HG03060 (cell line): ENCODE measurements around the gene RFXANK.
"Not testable (repeated sequence)": the region's sequence is repeated elsewhere in the genome, so short reads cannot be mapped to it uniquely, and the experiment has no call there.

Experiments used
- ATAC-seq: cut with Tn5 transposase; IDR thresholded peaks from one replicate; pipeline ENCODE4 v1.9.1; 2021; ENCODE audit warnings: low read depth, moderate number of reproducible peaks; ENCODE audit not compliant: unreplicated experiment

The RFXANK gene

DNA sequence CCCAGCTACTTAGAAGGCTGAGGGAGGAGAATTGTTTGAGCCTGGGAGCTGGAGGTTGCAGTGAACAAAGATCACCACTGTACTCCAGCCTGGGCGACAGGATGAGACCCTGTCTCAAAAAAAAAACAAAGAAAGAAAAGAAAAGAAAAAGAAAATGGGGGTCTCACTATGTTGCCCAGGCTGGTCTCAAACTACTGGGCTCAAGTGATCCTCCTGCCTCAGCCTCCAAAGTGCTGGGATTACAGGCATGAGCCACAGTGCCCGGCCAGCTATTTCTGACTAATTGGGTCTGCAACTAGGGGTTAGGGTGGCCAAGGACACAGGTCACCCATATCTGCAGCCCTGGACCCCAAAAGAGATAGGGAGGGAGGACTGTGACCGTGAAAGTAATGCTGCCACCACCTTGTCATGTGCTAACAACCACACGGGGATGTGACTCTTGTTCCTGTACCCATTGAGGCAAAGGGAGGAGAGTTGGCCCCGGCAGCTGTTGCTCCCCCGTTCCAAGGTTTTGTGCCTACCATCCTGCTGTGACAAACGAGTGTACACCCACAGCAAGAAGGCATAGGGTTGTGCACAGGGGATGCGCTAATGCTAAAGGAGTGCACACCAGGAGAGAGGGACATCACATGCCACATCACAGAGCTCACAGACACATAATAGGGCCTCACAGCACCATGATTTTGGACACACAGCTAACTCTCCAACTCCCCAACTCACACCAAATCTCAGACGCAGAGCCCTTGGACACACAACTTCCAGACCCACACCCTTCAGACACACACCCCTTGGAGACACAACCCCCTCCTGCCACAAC, 22.6 kb upstream of the RFXANK start:
- no peak for ATAC-seq

DNA sequence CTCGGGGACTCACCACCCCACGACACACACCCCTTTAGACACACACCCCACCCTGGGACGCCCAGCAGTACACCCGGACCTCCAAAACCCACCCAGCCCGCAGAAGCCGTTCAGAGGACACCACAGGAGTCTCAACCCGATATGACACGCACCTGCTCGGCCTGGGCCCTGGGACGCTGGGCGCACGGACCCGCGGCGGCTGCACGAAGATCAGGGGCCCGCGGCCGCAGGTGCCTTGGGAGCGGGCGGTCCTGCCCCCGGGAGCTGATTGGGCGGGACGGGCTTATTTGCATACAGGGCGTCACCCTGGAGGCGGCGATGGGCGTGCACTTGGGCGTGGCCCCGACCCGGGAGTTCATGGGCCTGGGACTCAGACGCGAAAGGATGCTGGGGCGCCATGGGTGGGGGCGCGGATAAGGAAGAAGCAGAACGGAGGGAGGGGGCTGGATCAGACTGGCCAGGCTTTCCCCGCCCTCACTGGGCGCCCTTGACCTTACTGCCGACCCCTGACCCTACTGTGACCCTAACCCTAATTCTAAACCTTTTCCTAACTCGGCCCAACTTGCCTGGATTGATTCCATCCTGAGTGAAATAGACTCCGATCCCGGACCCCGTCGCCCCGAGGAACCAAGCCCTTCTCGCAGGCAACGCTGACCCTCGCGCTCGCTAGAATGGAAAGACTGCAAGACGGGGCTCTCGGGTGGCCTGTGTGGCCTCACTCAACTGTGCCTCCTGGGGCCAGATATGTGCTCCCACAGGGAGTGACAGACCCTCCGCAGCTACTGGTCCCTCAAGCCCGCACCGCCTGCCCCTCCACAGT, 21.8 kb upstream of the RFXANK start, which contains the start of gene MEF2B:
MEF2B (minus strand) TSS at position 211 of the 820 bp plus-strand sequence. CDS start 19,528 bp downstream, outside the sequence.
- ATAC-seq, result no peak

DNA sequence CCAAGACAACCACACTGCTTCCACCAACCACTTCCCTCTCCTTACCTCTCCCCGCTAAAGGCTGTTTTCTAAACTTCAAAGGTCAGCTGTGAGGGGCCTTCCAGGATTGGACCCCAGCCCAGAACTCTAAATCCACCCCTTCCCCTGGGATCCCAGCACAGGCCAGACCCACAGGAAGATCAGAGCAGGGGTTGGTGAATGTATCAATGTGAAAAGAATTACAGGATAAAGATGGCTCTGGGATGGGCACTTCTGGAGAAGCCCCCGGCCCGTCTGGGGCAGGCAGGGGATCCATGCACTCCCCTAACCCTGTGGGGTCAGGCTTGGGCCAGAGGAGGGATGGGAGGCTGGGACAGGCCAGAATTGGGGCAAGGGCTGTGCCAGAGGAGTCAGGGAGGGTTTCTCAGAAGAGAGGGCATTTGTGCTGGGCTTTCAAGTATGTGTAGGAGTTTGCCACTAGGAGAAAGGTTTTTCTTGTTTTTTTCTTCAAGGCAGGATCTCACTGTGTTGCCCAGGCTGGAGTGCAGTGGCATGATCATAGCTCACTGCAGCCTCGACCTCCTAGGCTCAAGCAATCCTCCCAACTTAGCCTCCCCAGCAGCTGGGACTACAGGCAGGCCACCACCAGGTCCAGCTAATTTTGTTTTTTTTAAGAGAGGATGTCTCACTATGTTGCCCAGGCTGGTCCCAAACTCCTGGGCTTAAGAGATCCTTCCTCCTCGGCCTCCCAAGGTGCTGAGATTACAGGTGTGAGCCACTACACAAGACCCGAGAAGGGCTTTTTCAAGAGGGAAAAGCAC, 21.0 kb upstream of the RFXANK start:
- ATAC-seq, result no peak

DNA sequence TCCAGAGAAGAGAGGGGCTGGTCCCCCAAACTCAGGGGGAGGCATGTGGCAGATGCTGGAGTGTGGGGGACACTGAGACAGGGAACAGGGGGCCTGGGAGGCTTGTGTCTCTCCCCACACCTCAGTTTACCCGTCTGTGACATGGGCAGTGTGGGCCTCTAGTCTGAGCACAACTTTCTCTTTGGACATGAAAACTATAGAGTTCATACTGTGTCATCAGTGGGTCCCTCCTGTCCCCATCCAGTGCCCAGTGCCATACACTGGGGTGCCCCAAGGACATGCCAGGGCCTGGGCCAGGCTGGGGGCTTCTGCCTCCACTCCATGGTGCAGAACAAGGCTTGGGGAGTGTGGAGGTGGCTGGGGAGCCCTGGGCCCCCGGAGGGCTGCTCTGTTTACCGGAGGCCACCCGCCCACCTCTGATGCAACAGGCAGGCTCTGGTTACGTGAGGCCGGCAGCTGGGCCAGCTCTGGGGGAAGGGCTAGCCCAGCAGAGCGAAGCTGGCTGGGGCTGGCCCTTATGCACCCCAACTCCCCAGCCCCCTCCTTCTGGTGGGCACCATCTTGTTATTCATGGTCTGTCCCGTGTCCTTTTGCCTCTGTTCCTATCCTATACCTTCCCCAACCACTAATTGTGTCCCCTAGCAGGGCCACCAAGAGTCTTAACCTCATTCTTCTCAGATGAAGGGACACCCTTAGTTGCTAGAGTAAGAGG, 20.1 kb upstream of the RFXANK start:
- ATAC-seq, result no peak

DNA sequence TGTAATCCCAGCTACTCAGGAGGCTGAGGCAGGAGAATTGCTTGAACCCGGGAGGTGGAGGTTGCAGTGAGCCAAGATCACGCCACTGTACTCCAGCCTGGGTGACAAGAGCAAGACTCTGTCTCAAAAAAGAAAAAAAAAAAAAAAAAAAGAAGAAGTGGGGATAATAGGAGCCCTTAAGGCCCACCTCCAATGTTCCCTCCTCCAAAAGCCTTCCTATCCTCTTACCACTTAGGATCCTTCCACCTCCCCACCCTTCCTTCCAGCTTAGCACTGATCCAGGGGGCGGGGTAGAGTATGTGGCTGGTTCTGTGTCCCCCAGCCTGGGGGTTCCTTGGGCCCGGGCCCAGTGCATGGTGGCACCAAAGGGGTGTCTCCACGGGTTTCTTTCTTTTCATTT, 18.8 kb upstream of the RFXANK start:
- not testable (repeated sequence) for ATAC-seq

DNA sequence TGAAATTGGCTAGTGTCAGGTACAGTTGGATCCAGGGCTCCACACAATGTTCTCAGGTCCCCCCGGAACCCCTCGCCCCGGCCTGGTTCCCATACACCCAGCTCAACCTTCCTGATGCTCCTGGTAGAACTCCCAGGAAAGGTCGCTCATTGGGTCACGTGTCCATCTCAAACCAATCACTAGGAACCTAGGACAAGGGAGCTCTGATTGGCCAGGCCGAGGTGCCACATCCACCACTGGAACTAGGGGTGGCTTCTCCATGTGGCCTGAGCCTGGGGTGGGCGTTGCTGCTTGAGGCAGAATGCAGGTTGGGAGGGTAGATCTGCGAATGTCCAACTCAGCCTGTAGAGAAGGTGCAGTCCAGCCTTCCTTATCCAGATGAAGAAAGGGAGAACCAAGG, 15.1 kb upstream of the RFXANK start:
- no peak for ATAC-seq

DNA sequence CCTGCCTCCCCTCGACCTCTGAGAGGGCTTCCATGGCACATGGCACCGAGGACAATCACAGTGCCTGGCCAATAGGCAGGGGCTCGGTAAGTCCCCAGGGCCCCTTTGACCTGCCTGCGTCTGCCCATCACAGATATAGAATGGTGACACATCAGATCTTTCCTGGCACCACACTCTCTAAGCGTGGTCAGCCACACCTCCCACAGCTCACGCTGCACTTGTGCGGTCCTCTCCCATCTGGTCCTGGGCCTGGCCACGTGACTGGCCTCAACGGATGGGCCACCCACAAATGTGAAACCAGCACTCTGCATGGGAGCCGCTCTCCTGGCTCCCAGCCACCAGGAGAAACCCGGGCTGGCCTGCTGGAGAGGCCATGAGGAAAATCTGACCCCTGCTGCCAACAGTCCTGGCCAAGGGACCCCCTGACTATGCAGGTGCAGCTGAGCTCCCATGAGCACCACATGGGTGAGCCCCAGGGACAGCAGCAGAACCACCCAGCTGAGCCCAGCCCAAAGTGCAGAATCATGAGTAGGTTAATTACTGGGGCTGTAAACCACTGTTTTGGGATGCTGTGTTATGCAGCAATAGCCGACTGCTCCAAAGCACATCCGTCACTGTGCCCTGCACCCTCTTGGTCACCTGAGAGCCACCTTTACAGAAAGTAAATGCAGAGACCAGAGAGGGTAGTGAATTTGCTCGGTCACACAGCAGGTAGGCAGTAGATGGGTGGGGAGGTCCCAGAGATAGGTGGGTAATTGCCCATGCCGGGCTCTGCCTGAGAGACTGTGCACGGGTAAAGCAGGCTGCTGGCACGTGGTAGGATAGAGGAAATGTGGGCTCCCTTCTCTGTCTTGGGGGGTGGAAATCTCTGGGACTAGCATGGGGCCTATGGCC, 12.3 kb upstream of the RFXANK start:
- no peak for ATAC-seq

DNA sequence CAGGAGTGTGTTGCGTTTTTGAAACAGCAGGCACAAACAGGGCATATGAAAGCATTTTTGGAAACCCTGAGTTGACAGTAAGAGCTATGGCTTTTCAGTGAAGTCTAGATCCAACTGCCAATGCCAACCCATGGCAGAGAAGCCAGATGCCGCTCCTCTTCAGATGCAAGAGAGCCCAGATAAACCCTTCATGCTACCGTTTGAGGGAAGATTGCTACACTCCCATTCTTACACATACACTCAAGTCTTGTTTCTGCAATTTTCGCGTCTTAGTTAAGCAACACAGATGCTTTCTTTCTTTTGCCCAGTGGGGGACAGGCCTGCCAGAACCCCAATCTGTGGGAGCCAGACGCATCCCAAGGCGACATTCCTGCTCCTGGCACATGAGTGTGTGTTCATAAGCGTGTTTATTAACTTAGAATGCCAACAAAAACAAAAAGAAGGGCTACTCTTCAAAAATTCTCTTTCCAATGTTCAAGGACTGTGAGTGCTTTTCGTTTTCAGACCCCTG, 10.5 kb upstream of the RFXANK start:
- ATAC-seq, result no peak

DNA sequence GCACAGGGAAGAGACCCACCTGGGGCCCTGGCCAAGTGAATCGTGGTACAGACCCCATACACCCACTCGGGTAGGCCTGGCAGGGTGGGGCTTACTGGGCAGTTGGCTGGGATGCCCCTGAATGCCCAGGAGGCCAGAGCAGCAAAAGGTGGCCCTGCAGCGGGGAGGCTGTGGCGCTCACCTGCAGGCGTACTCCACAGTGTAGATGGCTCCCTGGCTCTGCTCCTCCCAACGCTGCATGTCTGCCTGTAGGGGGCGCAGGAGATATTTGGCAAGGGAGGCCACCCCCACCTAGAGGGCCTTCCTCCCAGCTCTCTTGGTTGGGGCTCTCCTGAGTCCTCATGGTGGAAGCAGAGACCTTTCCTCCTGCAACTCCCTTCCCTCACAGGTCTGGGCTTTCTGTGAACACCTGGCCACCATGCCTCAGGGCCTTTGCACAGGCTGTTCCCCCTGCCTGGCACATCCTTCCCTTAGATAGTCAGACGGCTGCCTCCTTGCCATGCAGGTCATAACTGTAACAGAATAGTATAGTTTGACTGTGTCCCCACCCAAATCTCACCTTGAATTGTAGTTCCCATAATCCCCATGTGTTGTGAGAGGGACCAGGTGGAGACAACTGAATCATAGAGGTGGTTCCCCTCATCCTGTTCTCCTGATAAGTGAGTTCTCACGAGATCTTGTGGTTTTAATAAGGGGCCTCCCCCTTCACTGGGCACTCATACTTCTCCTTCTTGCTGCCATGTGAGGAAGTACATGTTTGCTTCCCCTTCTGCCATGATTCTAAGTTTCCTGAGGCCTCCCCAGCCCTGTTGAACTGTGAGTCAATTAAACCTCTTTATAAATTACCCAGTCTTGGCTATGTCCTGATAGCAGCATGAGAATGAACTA, 6.0 kb upstream of the RFXANK start:
- no peak for ATAC-seq

DNA sequence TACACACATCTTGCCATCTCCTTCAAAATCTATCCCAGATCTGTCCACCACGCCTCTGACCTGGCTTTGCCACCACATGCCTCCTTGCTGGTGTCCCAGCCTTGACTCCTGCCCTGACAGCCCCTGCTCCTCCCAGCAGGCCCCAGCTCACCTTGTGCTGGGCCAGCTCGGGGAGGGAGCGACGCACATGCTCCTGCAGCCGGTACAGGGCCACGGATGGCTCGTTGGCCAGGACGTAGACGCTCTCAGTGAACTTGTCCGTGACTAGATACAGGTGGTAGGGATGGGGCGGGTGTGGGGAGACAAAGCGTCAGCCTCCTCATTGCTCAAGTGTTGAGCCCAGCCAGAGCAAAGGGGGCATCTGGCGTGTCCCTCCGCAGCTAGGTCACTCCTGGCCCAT, 5.3 kb upstream of the RFXANK start:
- no peak for ATAC-seq

DNA sequence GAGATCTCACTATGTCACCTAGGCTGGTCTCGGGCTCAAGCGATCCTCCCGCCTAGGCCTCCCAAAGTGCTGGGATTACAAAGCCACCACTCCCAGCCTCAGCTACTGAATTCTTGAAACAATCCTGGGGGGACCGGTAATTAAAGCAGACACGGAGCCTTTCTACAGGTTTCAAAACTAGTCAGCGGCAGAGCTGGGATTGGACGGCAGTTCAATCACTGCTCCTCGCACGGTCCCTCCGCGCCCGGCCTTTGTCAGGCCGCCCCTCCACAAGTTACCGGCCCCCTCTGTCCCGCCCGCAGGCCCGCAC, 335 bp upstream of the RFXANK start:
- ATAC-seq, result no peak

DNA sequence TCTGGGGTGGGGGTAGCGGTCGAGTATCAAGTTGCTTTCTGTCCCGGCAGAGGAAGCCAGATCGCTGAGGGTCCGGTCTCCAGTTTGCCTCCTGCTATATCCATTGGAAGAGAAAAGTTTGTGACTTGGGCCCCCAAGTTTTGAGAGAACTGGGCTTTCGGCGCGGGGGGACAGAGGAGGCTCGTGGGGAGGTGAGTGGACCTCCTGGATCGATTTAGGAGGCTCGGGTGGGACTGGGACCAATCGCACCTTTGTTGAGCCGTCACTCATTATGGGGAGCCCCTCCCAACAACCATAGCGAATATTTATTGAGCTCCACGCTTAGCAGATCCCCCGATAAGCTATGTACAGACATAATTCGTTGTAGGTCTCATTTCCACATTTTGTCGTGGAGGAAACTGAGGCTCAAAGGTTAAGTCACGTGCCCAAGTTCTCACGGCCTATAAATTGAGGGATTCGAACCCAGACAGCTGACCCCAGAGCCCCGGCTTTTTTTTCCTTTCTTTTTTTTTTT, 909 bp downstream of the RFXANK start:
- no peak for ATAC-seq

DNA sequence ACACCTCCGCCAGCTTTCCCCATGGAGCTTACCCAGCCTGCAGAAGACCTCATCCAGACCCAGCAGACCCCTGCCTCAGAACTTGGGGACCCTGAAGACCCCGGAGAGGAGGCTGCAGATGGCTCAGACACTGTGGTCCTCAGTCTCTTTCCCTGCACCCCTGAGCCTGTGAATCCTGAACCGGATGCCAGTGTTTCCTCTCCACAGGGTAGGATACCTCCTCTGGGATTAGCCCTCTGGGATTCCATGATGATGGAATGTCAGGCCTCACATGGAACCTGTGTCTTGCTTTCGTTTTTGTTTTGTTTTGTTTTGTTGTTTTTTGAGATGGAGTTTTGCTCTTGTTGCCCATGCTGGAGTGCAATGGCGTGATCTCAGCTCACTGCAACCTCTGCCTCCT, 1.9 kb downstream of the RFXANK start:
- ATAC-seq, result no peak

DNA sequence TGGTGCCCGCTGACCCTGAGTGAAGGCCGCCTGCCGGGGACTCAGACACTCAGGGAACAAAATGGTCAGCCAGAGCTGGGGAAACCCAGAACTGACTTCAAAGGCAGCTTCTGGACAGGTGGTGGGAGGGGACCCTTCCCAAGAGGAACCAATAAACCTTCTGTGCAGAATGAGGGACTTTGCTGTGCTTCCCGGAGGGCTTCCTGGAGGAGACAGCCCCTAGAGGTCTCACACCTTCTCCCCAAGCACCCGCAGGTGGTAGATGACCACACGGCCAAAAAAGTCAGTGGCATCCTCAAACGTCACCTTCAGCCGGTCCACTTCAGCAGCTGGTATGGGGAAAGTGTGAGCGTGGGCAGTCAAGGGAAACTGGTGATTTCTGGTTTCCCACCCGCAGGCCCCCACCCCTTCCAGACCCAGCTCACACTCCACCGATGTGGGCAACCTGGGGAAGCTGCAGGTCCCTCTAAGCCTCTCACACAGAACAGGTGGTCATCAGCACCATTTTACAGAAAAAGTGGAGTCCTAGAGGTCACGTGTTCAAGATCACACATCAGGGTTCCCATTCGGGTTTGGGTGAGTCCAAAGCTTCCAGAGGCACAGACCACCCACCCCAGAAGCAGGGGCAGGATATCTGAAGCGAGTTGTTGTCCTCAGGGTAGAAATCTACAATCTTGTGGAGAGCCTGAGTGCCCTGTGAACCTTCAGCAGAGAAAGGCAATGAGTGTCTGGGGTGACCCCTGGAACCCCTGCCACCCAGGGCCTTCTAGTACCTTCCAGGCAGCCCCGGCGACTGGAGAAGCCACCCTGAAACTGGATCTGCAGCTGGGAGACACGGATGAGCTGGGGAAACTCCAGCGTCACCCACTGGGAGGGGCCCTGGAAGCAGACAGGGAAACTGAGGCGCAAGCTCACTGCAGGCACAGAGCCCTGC, 9.9 kb downstream of the RFXANK start:
- no peak for ATAC-seq

DNA sequence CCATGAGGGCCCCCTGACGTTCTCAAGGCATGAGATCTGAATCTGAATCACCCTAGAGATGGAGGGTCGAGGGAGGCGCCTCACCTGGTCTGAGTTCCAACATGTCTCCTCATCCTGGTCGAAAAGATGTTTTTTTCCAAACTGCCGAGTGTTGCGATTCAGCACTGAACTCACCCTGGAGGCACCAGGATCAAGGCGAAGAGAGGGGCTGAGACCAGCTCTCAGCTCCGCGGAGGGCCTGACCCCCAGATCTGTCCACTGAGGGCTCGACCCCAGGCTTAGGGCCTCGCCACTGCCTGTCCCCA, 10.6 kb downstream of the RFXANK start:
- ATAC-seq, result no peak

DNA sequence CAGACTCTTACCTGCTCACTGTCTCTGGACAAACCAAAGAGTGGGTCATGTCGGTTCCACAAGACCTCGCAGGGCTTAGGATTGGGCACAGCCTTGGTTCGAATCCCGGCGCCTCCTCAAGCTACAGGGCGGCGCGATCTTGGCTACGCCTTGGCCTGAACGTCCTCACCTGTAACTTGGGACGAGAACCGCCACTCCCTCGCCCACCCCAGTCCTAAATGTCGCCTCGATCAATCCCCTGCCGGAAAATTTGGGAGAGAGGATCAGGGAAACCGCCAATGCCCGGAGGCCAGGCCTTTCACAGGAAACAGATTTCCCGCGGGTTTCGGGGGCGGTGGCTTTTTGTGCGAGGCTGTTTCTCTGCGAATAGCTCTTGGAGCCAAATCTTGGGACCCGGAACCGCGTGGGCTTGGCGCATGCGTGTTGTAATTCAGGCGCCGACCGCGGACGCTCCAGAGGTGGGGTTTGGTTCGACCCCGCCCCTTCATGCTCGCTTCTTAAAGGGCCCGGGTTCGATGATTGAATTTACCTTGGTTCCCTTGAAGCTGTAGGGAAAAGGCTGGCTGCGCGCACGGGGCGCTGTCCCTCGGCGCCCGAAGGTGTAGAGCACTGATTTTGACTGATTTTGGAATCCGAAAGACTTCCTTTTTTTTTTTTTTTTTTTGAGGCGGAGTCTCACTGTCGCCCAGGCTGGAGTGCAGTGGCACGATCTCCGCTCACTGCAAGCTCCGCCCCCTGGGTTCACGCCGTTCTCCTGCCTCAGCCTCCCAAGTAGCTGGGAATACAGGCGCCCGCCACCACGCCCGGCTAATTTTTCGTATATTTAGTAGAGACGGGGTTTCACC, 11.2 kb downstream of the RFXANK start, which contains the start of gene NR2C2AP:
NR2C2AP (minus strand) TSS at position 403 of the 845 bp plus-strand sequence; CDS start at position 49, 354 bp downstream.
- ATAC-seq, result no peak
